ENCODE measurements around the gene TIAM2.
A peak's percentile ranks its signal among the peaks of the same experiment; 100 is the strongest.

The TIAM2 gene

GRCh38 chr6:155244434-155244833, 249.3 kb downstream of the TIAM2 start:
- no peak for DNase-seq

DNA sequence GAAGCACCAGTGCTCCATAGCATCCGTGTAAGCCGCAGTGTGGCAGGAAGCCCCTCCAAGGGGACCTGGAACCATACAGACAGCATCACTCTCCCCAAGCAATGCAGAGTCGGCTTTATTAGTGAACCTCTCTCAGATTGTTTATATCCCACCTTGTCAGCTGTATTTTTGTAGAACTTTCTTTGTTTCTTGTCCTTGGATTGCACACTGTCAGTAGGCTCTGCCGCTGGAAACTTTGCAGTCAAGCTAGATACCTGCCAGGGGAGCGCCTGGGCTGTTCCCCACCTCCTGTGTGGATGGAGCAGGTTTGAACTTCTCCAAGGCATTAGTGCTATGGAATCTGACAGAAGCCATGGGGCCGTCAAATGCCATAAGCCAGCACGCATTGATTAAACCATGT, 250.1 kb downstream of the TIAM2 start:
- no peak for DNase-seq

DNA sequence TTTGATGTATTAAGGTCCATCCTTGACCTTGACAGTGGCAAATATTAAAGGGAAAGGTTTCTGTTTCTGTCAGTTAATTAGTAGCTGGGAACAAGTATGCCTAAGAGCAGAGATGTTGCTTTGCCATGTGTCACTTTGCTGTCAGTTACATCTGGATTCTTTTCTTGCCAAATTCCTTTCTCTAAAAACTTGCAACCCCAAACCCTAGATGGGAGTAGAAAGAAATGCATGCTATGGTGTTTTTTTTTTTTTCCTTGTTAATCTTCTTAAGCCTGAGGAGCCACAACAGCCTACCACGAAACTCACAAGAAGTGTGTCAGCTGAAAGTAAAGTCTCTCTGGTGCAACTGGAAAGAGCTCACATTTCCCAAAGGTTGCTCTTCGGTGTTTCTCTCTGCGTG, 250.7 kb downstream of the TIAM2 start:
- DNase-seq = no peak

DNA sequence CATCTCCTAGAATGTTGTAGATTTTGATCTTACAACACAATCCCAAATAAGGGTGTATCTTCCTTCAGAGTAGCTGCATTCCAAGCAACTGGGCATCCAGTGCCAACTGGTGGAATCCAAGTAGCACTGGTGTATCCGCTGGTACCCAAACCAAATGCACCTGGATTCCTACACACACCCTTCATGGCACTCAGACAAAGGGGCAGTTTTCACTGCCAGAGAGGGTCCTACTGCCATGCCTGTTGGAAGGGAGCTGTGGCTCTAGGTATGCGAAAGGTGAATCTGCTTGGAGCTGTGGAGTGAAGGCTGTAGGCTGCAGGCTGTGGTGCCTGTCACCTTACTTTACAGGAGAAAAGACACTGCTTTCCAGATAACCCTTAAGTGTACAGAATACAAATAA, 251.7 kb downstream of the TIAM2 start:
- no peak for DNase-seq

- no peak for DNase-seq
Observed at GRCh38 chr6:155247618-155248007, 252.5 kb downstream of the TIAM2 start.

- DNase-seq = peak; percentile 34
Observed at GRCh38 chr6:155248008-155249001, 253.2 kb downstream of the TIAM2 start.

- DNase-seq = no peak
Observed at GRCh38 chr6:155250701-155251381, 255.7 kb downstream of the TIAM2 start.

GRCh38 chr6:155252581-155252980, 257.5 kb downstream of the TIAM2 start:
- no peak for DNase-seq

GRCh38 chr6:155253337-155253736, 258.2 kb downstream of the TIAM2 start:
- no peak for DNase-seq

DNA sequence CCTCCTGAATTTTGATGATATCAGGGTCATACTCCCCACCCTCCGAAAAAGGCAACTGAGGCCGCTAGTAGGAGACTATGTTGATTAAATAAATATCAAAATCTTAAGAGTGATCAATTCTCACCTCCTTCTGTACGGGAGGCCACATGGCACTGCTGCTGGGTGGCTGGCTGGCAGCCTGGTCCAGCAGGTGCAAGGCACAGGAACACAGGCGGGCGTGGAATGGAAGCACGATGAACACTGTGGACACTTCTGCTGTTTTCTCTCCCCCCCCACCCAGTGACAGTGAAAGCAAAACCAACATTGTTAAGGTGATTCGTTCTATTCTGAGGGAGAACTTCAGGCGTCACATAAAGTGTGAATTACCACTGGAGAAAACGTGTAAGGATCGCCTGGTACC, 259.0 kb downstream of the TIAM2 start:
- DNase-seq = no peak

DNA sequence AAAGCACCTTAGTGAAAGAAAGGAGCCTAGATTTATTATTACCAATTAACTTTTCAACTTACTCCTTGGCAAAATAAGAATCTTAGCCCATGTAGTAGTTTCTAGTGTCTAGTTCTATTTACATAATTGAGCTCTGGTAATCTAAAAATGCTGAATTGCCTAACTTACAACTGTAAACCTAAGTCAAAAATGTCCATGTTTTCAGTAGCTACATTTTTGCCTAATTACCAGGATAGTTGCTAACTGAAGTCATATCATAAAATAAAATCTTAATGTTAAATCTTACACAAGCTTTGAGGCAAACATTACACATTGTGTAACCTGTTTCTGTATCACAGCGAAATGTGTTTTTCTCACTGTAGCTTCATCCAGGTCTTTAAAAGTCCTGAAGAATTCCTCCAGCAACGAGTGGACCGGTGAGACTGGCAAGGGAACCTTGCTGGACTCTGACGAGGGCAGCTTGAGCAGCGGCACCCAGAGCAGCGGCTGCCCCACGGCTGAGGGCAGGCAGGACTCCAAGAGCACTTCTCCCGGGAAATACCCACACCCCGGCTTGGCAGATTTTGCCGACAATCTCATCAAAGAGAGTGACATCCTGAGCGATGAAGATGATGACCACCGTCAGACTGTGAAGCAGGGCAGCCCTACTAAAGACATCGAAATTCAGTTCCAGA, 261.1 kb downstream of the TIAM2 start:
- no peak for DNase-seq

GRCh38 chr6:155257796-155258195, 262.7 kb downstream of the TIAM2 start:
- no peak for DNase-seq

GRCh38 chr6:155259204-155259603, 264.1 kb downstream of the TIAM2 start:
- DNase-seq = no peak

DNA sequence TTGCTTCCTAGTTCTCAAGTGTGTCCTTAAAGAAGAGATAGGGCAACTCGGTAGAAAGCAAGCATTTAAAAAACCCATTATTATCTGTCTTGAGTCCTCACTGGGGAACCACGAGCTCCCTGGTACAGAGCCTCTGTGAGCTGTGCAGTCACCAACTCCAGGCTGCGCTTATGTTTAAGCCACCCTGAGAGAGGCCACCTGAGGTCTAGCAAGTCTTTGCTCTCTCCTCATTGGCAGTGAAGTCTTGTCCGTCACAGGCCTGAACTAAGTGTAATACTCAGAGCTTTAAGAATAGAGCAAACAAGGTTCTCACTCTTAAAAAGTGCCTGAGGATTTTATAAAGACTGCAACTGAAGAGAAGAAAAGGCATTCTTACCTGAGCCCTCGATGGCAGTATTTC, 264.8 kb downstream of the TIAM2 start:
- no peak for DNase-seq

DNA sequence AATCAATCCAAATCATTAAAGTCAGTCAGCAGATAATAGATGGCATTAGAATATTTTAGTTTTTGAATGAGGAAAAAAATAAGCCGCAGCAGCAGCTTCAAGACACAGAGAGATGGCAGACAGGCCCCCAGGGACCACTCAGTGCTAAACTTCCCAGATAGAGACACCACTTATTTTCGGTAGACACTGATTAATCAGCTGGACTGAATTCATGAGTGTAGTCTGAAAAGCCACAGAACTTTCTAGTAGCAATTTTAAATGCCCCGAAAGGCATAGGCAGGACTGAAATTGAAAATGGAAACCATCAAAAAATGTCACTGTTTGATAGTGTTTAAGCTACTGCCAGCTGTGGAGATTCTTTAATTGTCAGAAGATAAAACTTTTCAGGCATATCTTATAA, 265.6 kb downstream of the TIAM2 start:
- no peak for DNase-seq

DNA sequence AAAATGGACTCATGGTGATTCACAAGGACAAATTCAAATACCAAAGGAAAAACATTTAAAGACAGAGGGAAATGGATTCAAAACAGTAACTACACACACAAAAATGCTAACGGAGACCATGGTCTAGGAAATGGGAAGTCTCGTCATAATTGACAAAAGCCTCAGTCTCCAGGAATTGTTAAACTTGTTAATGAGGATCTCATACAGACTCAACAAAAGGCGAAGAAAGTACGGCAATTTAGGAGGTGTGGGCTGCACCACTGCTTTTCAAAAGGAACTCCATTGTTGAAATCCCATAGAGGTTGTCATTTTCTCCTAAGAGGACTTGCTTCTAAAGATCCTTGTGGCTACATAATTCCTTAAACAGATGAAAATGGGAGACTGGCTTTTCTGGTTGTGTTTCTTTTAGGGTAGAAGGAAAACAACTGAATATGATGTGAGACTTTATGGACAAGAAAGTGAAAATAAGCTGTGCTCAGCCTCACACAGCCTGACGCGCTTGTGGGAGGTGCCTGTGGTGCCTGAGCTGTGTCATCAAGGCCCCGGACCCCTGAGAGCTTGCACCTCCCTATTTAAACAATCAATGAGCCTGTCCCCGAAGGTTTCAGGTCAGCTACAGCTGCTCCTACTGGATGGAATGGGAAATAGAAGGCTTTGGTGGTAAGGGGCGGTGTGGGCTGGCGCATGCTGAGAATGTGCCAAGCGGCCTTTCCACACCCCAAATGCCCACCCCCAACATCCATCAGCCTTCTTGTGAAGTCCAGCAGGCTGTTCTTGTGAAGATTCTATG, 266.2 kb downstream of the TIAM2 start:
- DNase-seq = no peak

DNA sequence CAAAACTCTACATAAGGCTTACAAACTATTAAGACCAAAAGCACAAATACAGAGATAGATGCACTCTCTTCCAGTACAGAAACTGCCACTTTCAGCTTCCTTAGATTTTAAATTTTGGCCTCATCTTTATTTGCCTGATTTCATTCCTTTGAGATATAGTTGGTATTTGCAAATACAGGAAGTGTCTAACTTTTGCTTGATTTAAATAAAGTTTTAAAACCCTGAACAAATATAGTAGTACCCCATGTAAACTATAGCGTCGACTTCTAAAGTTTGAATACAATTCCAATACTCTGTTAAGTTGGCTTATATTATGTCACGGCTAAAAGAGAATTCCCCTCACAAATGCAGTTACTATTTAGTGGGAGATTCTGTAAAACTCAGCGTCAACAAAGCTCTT, 267.5 kb downstream of the TIAM2 start:
- no peak for DNase-seq

- DNase-seq = no peak
Observed at GRCh38 chr6:155263373-155264063, 268.4 kb downstream of the TIAM2 start, which contains the start of gene CLDN20. Gene CLDN20 (plus strand): TSS chr6:155264013. CDS start chr6:155275720, 11,707 bp downstream.

GRCh38 chr6:155264693-155265320, 269.7 kb downstream of the TIAM2 start:
- DNase-seq = no peak

DNA sequence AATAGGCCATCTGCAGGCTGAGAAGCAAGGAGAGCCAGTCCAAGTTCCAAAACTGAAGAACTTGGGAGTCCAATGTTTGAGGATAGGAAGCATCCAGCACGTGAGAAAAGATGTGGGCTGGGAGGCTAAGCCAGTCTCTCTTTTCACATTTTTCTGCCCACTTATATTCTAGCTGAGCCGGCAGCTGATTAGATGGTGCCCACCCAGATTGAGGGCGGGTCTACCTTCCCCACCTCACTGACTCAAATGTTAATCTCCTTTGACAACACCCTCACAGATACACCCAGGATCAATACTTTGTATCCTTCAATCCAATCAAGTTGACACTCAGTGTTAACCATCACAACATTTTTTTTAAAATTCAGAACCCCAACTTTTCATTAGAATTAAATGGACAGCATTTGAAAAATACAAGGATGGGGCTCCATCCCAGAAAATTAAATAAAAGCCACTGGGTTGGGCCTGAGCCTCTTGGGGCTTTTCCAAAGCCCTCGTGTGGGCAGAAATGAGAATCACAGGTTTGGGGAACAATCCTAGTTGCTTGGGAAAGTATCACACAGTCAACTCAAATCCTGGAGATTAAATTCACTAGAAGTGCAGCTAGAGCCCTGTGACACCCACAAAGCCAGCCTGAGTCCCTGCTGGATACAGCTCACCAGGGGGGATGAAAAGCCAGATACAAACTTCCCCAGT, 270.9 kb downstream of the TIAM2 start:
- no peak for DNase-seq

- no peak for DNase-seq
Observed at GRCh38 chr6:155267411-155267810, 272.3 kb downstream of the TIAM2 start.

Data from activated naive CD4-positive, alpha-beta T cell treated with Interleukin-2 at 50 U/mL for 16 hours (primary cell).